Liver (tissue), 9 donors: Measurements from ENCODE around the gene CDK2AP2. TPM values are rescaled to one million over a fixed set of nuclear protein-coding genes. Genes with fewer than 3 reads are reported as not detected.

ENCODE experiments used
- DNase-seq: peaks from one replicate; pipeline ENCODE4 v3.0.0-alpha.2; 2017; ENCODE audit warnings: low spot score
- H3K27ac ChIP-seq, 2 donors: one replicate each; pipeline ENCODE4 v1.7.0; 2013; ENCODE audit warnings: inconsistent platforms in 2 of 2, low read length in 2 of 2, control low read depth in 1 of 2, low read depth in 1 of 2, mild to moderate bottlenecking in 1 of 2
- H3K27me3 ChIP-seq, 4 donors: one replicate each; pipeline versions ENCODE4 v1.6.1 to v1.7.0; 2013; ENCODE audit warnings: low read length in 3 of 4, inconsistent platforms in 1 of 4, mild to moderate bottlenecking in 1 of 4, moderate library complexity in 1 of 4; ENCODE audit not compliant: control insufficient read depth in 4 of 4, insufficient read depth in 4 of 4
- H3K36me3 ChIP-seq, 4 donors: one replicate each; pipeline versions ENCODE4 v1.6.1 to v1.7.0; 2013; ENCODE audit warnings: low read length in 3 of 4, mild to moderate bottlenecking in 3 of 4, low read depth in 1 of 4, moderate library complexity in 1 of 4; ENCODE audit not compliant: control insufficient read depth in 4 of 4, insufficient read depth in 3 of 4
- H3K4me1 ChIP-seq, 4 donors: one replicate each; pipeline versions ENCODE4 v1.6.1 to v1.7.0; 2013; ENCODE audit warnings: low read length in 3 of 4, mild to moderate bottlenecking in 3 of 4, moderate library complexity in 1 of 4; ENCODE audit not compliant: control insufficient read depth in 4 of 4, insufficient read depth in 4 of 4
- H3K4me3 ChIP-seq, 3 donors: one replicate each; pipeline versions ENCODE4 v1.6.1 to v1.7.0; 2013; ENCODE audit warnings: low read length in 3 of 3, control low read depth in 1 of 3, low read depth in 1 of 3, mild to moderate bottlenecking in 1 of 3
- H3K9ac ChIP-seq, 2 donors: one replicate each; pipeline ENCODE4 v1.7.0; 2013; ENCODE audit warnings: low read length in 2 of 2, mild to moderate bottlenecking in 2 of 2, moderate library complexity in 2 of 2, control low read depth in 1 of 2, low read depth in 1 of 2
- H3K9me3 ChIP-seq, 4 donors: one replicate each; pipeline versions ENCODE4 v1.6.1 to v1.7.0; 2013; ENCODE audit warnings: low read length in 3 of 4; ENCODE audit not compliant: control insufficient read depth in 4 of 4
- EGR1 ChIP-seq, 2 donors: IDR thresholded peaks; 2 replicates each; pipeline ENCODE4 v1.6.1; 2016 to 2018; ENCODE audit warnings: antibody characterized with exemption in 2 of 2, low read depth in 2 of 2
- FOXA1 ChIP-seq: IDR thresholded peaks from 2 replicates; pipeline ENCODE4 v1.6.1; 2016; ENCODE audit warnings: antibody characterized with exemption
- FOXA2 ChIP-seq: IDR thresholded peaks from 2 replicates; pipeline ENCODE4 v1.6.1; 2016; ENCODE audit warnings: antibody characterized with exemption
- GABPA ChIP-seq, 2 donors: IDR thresholded peaks in 1 of 2; conservative IDR thresholded peaks in 1 of 2; 2 replicates each; pipeline ENCODE4 v1.6.1; 2016; ENCODE audit warnings: antibody characterized with exemption in 2 of 2, mild to moderate bottlenecking in 1 of 2, moderate library complexity in 1 of 2
- HNF4A ChIP-seq, 2 donors: conservative IDR thresholded peaks; 2 replicates each; pipeline ENCODE4 v1.6.1; 2016; ENCODE audit warnings: antibody characterized with exemption in 2 of 2, mild to moderate bottlenecking in 2 of 2
- HNF4G ChIP-seq: IDR thresholded peaks from 2 replicates; pipeline ENCODE4 v1.6.1; 2016; ENCODE audit warnings: antibody characterized with exemption
- JUND ChIP-seq, 2 donors: IDR thresholded peaks; 2 replicates each; pipeline ENCODE4 v1.6.1; 2016; ENCODE audit warnings: antibody characterized with exemption in 2 of 2
- NR2F2 ChIP-seq: IDR thresholded peaks from 2 replicates; pipeline ENCODE4 v1.6.1; 2016; ENCODE audit warnings: antibody characterized with exemption
- RAD21 ChIP-seq, 2 donors: IDR thresholded peaks; 2 replicates each; pipeline ENCODE4 v1.6.1; 2016; ENCODE audit warnings: antibody characterized with exemption in 2 of 2, mild to moderate bottlenecking in 2 of 2
- RXRA ChIP-seq, 2 donors: IDR thresholded peaks; 2 replicates each; pipeline ENCODE4 v1.6.1; 2017 to 2018; ENCODE audit warnings: antibody characterized with exemption in 2 of 2, mild to moderate bottlenecking in 1 of 2
- SP1 ChIP-seq: IDR thresholded peaks from 2 replicates; pipeline ENCODE4 v1.6.1; 2018; ENCODE audit warnings: antibody characterized with exemption, mild to moderate bottlenecking
- TAF1 ChIP-seq: conservative IDR thresholded peaks from 2 replicates; pipeline ENCODE4 v1.6.1; 2016; ENCODE audit warnings: antibody characterized with exemption, mild to moderate bottlenecking
- YY1 ChIP-seq: IDR thresholded peaks from 2 replicates; pipeline ENCODE4 v1.6.1; 2016; ENCODE audit warnings: antibody characterized with exemption, mild to moderate bottlenecking
- WGBS: extraction: QIAGEN DNeasy Blood & Tissue Kit; methylation state at CpG from one replicate; pipeline ENCODE4 v1.1.7; 2013; 5-methylcytosine and 5-hydroxymethylcytosine counted together
- polyA plus RNA-seq, 2 donors: library from polyadenylated mRNA; stranded (reverse) in 1 of 2; unstranded in 1 of 2; fragments of 200-250 nt in 1 of 2; fragments of >200 nt in 1 of 2; fragmentation: Nextera tagmentation in 1 of 2; extraction: Ambion mirVana in 1 of 2; gene quantifications; one replicate each; pipeline versions ENCODE4 v1.2.1 to v1.2.3, GENCODE V29; 2013 to 2015
- total RNA-seq, 2 donors: library from RNA; depleted of rRNA; stranded (reverse); fragments of >200 nt; gene quantifications; one replicate each; pipeline ENCODE4 v1.2.3, GENCODE V29; 2014
- TF ChIP-seq, protein P1 (sequence below): IDR thresholded peaks from 2 replicates; pipeline ENCODE4 v1.6.1; 2016; ENCODE audit warnings: antibody characterized with exemption
- TF ChIP-seq, protein P2 (sequence below): IDR thresholded peaks from 2 replicates; pipeline ENCODE4 v1.6.1; 2016; ENCODE audit warnings: antibody characterized with exemption
- TF ChIP-seq, protein P3 (sequence below): fragments of 150-350 bp; IDR thresholded peaks from 2 replicates; pipeline ENCODE4 v1.5.1; 2017; ENCODE audit warnings: improper control_type of control experiment, low read depth, low read length; ENCODE audit not compliant: missing input control
- TF ChIP-seq, protein P4 (sequence below): IDR thresholded peaks from 2 replicates; pipeline ENCODE4 v1.6.1; 2016; ENCODE audit warnings: antibody characterized with exemption
- TF ChIP-seq, protein P5 (sequence below): IDR thresholded peaks from 2 replicates; pipeline ENCODE4 v1.6.1; 2016; ENCODE audit warnings: antibody characterized with exemption, mild to moderate bottlenecking
- donor health status: healthy.
- donor health status: healthy.
- donor health status: healthy.
- donor health status: healthy.
- donor health status: healthy.

Gene CDK2AP2
- total and polyA plus RNA-seq, 4 donors: 14.1 to 126 (median 56.6) TPM

DNA sequence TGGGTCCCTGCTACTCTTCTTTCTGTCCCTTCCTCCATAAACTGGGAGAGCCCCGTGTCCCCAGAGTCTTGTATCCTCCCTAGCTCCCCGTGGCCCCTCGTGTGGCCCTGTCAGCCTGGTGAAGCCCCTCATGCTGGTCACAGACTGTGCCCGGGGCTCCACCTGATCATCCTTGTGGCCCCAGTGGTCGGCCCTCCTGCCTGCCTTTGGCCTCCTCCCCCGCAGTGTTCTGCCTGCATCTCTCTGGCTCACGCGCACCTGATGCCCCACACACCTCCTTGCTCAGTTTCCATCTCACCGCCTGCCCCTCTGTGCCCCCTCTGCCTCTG, 16.5 kb upstream of the CDK2AP2 start (continued):
- TF ChIP-seq FOXA1: no peak
- TF ChIP-seq, protein P1, sequence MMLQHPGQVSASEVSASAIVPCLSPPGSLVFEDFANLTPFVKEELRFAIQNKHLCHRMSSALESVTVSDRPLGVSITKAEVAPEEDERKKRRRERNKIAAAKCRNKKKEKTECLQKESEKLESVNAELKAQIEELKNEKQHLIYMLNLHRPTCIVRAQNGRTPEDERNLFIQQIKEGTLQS: no peak

DNA sequence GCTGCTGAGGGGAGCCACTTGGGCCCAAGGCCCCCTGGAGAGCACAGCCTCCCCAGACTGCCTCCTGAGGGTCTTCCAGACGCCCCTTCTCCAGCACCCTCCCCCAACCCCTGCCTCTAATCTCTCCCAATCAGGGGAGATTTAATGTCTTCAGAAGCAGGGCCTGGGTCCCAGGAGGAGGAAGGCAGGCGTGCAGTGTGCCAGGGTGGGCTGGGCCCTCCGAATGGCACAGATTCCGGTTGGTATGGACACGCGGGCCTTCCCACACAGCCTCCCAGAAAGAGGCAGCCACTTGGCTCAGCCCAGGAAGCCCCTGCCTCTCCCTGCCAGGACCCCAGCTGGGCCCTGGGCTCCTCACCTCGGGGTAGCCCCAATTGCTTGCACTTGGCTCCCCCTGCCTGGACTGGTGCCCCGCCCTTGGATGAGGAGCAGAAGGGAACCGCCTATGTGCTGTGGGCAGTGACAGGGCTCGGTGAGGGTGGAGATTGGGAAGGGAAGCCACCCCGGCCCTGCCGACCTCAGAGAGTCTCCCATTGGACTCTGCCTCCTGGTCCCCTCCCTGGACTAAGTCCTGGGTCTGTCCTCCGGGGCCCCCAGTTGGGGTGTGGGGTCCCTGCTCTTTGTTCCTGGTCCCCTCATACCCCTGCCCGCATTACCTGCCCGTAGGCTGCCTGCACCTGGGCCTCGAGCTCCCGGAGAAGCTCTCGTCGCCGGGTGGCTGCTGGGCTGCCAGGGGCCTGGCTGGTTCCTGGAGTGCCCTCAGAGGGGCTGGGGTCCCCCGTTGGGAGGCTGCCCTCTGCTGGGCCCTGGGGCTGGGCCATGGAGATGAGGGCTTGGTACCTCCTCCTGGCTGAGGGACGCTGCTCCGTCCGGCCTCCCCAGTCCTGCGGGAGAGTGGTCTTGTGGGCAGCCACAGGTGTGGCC, 15.9 kb upstream of the CDK2AP2 start:
- H3K36me3 ChIP-seq: no peaks in the 10 kb centered on the region
- no peak overlapping the region for H3K27ac ChIP-seq
- peaks cover 2 to 12% (median 8%) of the 10 kb centered on the region in 4 donors for H3K4me1 ChIP-seq
- 83% methylated on average over 25 of the region's 25 CpGs for WGBS
- H3K4me3 ChIP-seq: no peak overlapping the region
- no peaks in the 10 kb centered on the region for H3K27me3 ChIP-seq
- TF ChIP-seq EGR1 (IDR thresholded peaks at IDR 0.05; ENCODE audit: low read depth in 2 of 2) (no peak), RXRA (IDR thresholded peaks at IDR 0.05) (no peak), FOXA2 (no peak)
- no peaks in the 10 kb centered on the region for H3K9me3 ChIP-seq
- DNase-seq: no peak
- H3K9ac ChIP-seq: no peak overlapping the region

DNA sequence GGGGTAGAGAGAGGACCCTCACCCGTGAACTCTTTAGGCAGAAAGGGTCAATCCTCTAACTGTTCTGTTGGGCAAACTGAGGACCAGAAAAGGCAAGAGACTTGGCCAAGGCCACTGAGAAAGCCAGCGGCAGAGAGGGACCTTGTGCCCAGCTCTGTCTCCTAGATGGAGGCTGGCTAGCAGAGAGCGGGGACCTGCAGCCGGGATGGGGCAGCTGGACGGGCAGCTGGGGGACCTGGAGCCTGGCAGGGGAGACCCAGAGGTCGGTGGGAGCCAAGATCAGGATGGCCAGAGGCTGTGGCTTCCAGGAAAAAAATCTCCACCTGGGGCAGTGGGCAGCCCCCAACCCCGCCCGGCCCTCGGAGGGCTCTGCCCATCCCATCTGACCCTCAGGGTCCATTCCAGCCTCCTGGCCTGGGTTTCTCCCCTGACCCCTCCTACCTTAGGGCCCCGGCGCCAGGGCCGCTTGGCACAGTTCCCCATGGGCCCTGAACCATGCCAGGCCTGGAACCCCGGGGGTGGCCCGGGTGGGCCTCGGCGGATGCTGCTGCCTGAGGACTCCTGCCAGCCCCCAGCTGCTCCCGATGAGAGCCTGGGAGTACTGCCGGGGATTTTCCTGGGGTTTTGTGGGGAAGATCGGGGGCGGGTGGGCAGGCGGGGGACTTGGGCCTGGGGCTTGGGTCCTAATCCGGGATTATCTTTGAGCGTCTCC, 15.0 kb upstream of the CDK2AP2 start, which contains the start of gene CABP2:
CABP2 (minus strand) TSS at position 603 of the 712 bp plus-strand sequence; CDS start at position 483, 120 bp downstream.
- Histone ChIP-seq H3K4me1 (peaks cover 2 to 12% (median 8%) of the 10 kb centered on the region in 4 donors), H3K27me3 (no peaks in the 10 kb centered on the region), H3K9me3 (no peaks in the 10 kb centered on the region), H3K36me3 (no peaks in the 10 kb centered on the region), H3K4me3 (no peak within 1 kb of the TSS), H3K27ac (no peak within 1 kb of the TSS), H3K9ac (no peak within 1 kb of the TSS)
- DNase-seq: no peak
- 91% methylated on average over 23 of the region's 23 CpGs for WGBS
- TF ChIP-seq NR2F2 (no peak), GABPA (IDR thresholded peaks at IDR 0.05 in 1 of 2, conservative IDR thresholded peaks at IDR 0.05 in 1 of 2) (no peak), FOXA1 (no peak), FOXA2 (no peak), RXRA (IDR thresholded peaks at IDR 0.05) (no peak), TAF1 (no peak), YY1 (no peak), JUND (IDR thresholded peaks at IDR 0.05) (no peak), SP1 (no peak), HNF4G (no peak), HNF4A (conservative IDR thresholded peaks at IDR 0.05) (no peak), EGR1 (IDR thresholded peaks at IDR 0.05; ENCODE audit: low read depth in 2 of 2) (no peak), RAD21 (IDR thresholded peaks at IDR 0.05) (no peak)
- TF ChIP-seq, protein P1: no peak
- TF ChIP-seq, protein P2, sequence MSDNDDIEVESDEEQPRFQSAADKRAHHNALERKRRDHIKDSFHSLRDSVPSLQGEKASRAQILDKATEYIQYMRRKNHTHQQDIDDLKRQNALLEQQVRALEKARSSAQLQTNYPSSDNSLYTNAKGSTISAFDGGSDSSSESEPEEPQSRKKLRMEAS: no peak
- TF ChIP-seq, protein P3, sequence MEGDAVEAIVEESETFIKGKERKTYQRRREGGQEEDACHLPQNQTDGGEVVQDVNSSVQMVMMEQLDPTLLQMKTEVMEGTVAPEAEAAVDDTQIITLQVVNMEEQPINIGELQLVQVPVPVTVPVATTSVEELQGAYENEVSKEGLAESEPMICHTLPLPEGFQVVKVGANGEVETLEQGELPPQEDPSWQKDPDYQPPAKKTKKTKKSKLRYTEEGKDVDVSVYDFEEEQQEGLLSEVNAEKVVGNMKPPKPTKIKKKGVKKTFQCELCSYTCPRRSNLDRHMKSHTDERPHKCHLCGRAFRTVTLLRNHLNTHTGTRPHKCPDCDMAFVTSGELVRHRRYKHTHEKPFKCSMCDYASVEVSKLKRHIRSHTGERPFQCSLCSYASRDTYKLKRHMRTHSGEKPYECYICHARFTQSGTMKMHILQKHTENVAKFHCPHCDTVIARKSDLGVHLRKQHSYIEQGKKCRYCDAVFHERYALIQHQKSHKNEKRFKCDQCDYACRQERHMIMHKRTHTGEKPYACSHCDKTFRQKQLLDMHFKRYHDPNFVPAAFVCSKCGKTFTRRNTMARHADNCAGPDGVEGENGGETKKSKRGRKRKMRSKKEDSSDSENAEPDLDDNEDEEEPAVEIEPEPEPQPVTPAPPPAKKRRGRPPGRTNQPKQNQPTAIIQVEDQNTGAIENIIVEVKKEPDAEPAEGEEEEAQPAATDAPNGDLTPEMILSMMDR: no peak
- TF ChIP-seq, protein P4, sequence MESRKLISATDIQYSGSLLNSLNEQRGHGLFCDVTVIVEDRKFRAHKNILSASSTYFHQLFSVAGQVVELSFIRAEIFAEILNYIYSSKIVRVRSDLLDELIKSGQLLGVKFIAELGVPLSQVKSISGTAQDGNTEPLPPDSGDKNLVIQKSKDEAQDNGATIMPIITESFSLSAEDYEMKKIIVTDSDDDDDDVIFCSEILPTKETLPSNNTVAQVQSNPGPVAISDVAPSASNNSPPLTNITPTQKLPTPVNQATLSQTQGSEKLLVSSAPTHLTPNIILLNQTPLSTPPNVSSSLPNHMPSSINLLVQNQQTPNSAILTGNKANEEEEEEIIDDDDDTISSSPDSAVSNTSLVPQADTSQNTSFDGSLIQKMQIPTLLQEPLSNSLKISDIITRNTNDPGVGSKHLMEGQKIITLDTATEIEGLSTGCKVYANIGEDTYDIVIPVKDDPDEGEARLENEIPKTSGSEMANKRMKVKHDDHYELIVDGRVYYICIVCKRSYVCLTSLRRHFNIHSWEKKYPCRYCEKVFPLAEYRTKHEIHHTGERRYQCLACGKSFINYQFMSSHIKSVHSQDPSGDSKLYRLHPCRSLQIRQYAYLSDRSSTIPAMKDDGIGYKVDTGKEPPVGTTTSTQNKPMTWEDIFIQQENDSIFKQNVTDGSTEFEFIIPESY: no peak
- TF ChIP-seq, protein P5, sequence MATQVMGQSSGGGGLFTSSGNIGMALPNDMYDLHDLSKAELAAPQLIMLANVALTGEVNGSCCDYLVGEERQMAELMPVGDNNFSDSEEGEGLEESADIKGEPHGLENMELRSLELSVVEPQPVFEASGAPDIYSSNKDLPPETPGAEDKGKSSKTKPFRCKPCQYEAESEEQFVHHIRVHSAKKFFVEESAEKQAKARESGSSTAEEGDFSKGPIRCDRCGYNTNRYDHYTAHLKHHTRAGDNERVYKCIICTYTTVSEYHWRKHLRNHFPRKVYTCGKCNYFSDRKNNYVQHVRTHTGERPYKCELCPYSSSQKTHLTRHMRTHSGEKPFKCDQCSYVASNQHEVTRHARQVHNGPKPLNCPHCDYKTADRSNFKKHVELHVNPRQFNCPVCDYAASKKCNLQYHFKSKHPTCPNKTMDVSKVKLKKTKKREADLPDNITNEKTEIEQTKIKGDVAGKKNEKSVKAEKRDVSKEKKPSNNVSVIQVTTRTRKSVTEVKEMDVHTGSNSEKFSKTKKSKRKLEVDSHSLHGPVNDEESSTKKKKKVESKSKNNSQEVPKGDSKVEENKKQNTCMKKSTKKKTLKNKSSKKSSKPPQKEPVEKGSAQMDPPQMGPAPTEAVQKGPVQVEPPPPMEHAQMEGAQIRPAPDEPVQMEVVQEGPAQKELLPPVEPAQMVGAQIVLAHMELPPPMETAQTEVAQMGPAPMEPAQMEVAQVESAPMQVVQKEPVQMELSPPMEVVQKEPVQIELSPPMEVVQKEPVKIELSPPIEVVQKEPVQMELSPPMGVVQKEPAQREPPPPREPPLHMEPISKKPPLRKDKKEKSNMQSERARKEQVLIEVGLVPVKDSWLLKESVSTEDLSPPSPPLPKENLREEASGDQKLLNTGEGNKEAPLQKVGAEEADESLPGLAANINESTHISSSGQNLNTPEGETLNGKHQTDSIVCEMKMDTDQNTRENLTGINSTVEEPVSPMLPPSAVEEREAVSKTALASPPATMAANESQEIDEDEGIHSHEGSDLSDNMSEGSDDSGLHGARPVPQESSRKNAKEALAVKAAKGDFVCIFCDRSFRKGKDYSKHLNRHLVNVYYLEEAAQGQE: no peak
